Endothelial cell of umbilical vein (primary cell): Measurements from ENCODE around the gene INTS11. TPM values are rescaled to one million over a fixed set of nuclear protein-coding genes. Genes with fewer than 3 reads are reported as not detected.

Source experiments
- BruUV-seq: library from RNA; stranded (reverse); fragments of 400-500 nt; replicated peaks from 2 replicates; lab custom pipeline; 2021; lab: Mats Ljungman, UMichigan
- CTCF ChIA-PET: fragments of 300-600, 350-600 bp; sonication (Branson Sonifier 250); formaldehyde crosslinking; loops from one replicate; lab custom pipeline; 2021; ENCODE audit warnings: antibody characterized with exemption, inconsistent platforms; lab: Charles Lee
- POLR2A ChIA-PET: fragments of 300-600, 350-600 bp; sonication (Branson Sonifier 250); formaldehyde crosslinking; loops from one replicate; lab custom pipeline; 2021; ENCODE audit warnings: antibody characterized with exemption, inconsistent platforms; lab: Charles Lee
- DNase-seq: peaks from one replicate; pipeline ENCODE4 v3.0.0-alpha.2; 2011; ENCODE audit warnings: low read depth, low spot score
- FAIRE-seq: peaks from 2 replicates; lab custom pipeline; 2011; peaks lifted over from hg19 to GRCh38; lab: Jason Lieb, UNC
- H2AFZ ChIP-seq: 2 replicates; pipeline ENCODE4 v1.6.0; 2012; ENCODE audit warnings: low read depth, low read length, control low read depth, inconsistent platforms
- H3K27ac ChIP-seq: 2 replicates; pipeline ENCODE4 v1.5.1; 2011; ENCODE audit warnings: low read depth, mild to moderate bottlenecking, control low read depth, low read length, moderate library complexity; ENCODE audit not compliant: insufficient read depth
- H3K27me3 ChIP-seq, 2 experiments: 2 replicates each; pipeline versions ENCODE4 v1.6.0 to v1.6.1; 2011; ENCODE audit warnings: low read length in 2 of 2, mixed read lengths in 1 of 2; ENCODE audit not compliant: control insufficient read depth in 2 of 2, insufficient read depth in 2 of 2
- H3K36me3 ChIP-seq, 2 experiments: 2 replicates in 1 of 2; 3 replicates in 1 of 2; pipeline ENCODE4 v1.5.1; 2011; ENCODE audit warnings: low read length in 2 of 2, mild to moderate bottlenecking in 1 of 2, moderate library complexity in 1 of 2; ENCODE audit not compliant: control insufficient read depth in 2 of 2, insufficient read depth in 2 of 2; ENCODE audit errors: extremely low read depth in 1 of 2
- H3K4me1 ChIP-seq: 3 replicates; pipeline ENCODE4 v1.5.1; 2011; ENCODE audit warnings: mild to moderate bottlenecking, low read length; ENCODE audit not compliant: control insufficient read depth, insufficient read depth; ENCODE audit errors: extremely low read depth
- H3K4me2 ChIP-seq: 2 replicates; pipeline ENCODE4 v1.6.1; 2011; ENCODE audit warnings: low read length, control low read depth, mixed read lengths; ENCODE audit not compliant: insufficient read depth
- H3K4me3 ChIP-seq, 3 experiments: fragments of 200-600 bp in 1 of 3; sonication (generic), shearing (Covaris generic) in 1 of 3; replicated peaks in 1 of 3; 2 replicates each; pipeline ENCODE4 v1.5.1; 2011 to 2016; ENCODE audit warnings: control low read depth in 3 of 3, low read length in 3 of 3, mild to moderate bottlenecking in 2 of 3, inconsistent platforms in 1 of 3, low read depth in 1 of 3, moderate library complexity in 1 of 3; ENCODE audit not compliant: insufficient read depth in 1 of 3
- H3K79me2 ChIP-seq: 2 replicates; pipeline ENCODE4 v1.6.0; 2012; ENCODE audit warnings: low read length, inconsistent platforms; ENCODE audit not compliant: control insufficient read depth, insufficient read depth
- H3K9ac ChIP-seq: replicated peaks from 2 replicates; pipeline ENCODE3; 2011; ENCODE audit warnings: low read length, control low read depth; ENCODE audit not compliant: insufficient read depth; ENCODE audit errors: extremely low read depth
- H3K9me1 ChIP-seq: replicated peaks from 3 replicates; pipeline ENCODE4 v1.6.0; 2011; ENCODE audit warnings: mild to moderate bottlenecking, low read length; ENCODE audit not compliant: control insufficient read depth, insufficient read depth; ENCODE audit errors: extremely low read depth
- H3K9me3 ChIP-seq: replicated peaks from 2 replicates; pipeline ENCODE4 v1.5.1; 2012; ENCODE audit warnings: low read length, inconsistent platforms; ENCODE audit not compliant: control insufficient read depth, insufficient read depth
- H4K20me1 ChIP-seq: replicated peaks from 2 replicates; pipeline ENCODE3; 2011; ENCODE audit warnings: mild to moderate bottlenecking, low read length; ENCODE audit not compliant: control insufficient read depth, insufficient read depth; ENCODE audit errors: extremely low read depth
- CTCF ChIP-seq, 2 donors: IDR thresholded peaks; 1 replicate in 1 of 2; 2 replicates in 1 of 2; pipeline ENCODE4 v1.5.1; 2011; ENCODE audit warnings: low read length in 2 of 2, mild to moderate bottlenecking in 2 of 2, moderate library complexity in 2 of 2, control low read depth in 1 of 2, inconsistent platforms in 1 of 2, low read depth in 1 of 2; ENCODE audit not compliant: insufficient read depth in 1 of 2; ENCODE audit errors: extremely low read depth in 1 of 2
- FOS ChIP-seq: IDR thresholded peaks from 2 replicates; pipeline ENCODE4 v1.6.1; 2011; ENCODE audit warnings: mild to moderate bottlenecking, low read length, moderate library complexity, borderline replicate concordance; ENCODE audit not compliant: insufficient read depth
- GATA2 ChIP-seq: IDR thresholded peaks from 2 replicates; pipeline ENCODE4 v1.7.0; 2011; ENCODE audit warnings: low read depth, mild to moderate bottlenecking, moderate library complexity, mixed read lengths, low read length; ENCODE audit not compliant: insufficient read length, insufficient read depth
- JUN ChIP-seq: IDR thresholded peaks from 2 replicates; pipeline ENCODE4 v1.6.1; 2011; ENCODE audit warnings: borderline replicate concordance, low read depth; ENCODE audit not compliant: insufficient read length, insufficient read depth
- MAX ChIP-seq: IDR thresholded peaks from 2 replicates; pipeline ENCODE4 v1.6.1; 2011; ENCODE audit not compliant: insufficient read depth, insufficient read length
- POLR2A ChIP-seq: IDR thresholded peaks from 2 replicates; pipeline ENCODE4 v1.6.1; 2012; ENCODE audit warnings: low read depth, mild to moderate bottlenecking, control low read depth, low read length
- POLR2AphosphoS5 ChIP-seq: IDR thresholded peaks from 2 replicates; pipeline ENCODE4 v1.6.1; 2012; ENCODE audit warnings: low read depth, mild to moderate bottlenecking, control low read depth, low read length, moderate library complexity; ENCODE audit not compliant: insufficient read depth
- dilution Hi-C: fragments of 300-500 bp; cut with MboI; formaldehyde crosslinking; loops from one replicate; pipeline ENCODE4 v1.15.0; 2019; ENCODE audit warnings: low sequenced_read_pairs; ENCODE audit not compliant: extremely low pct_ligation_motif_present
- intact Hi-C: fragments of 100-400 bp; cut with micrococcal nuclease; formaldehyde crosslinking; loops from one replicate; pipeline ENCODE4 v1.10.0; 2022
- polyA plus RNA-seq, 4 experiments: library from polyadenylated mRNA; depleted of rRNA in 3 of 4; stranded (reverse) in 3 of 4; unstranded in 1 of 4; fragments of >200 nt; gene quantifications; 2 replicates each; pipeline versions ENCODE4 v1.2.1 to v1.2.3, GENCODE V29; 2011 to 2012; ENCODE audit warnings: missing spikeins in 1 of 4
- total RNA-seq: library from RNA; stranded (reverse); gene quantifications from 2 replicates; pipeline ENCODE4 v1.2.3, GENCODE V29; 2021

Gene INTS11
- total and polyA plus RNA-seq, 2 donors (not counting 3 experiments of a cell fraction or from before 2014, with no cell fraction given): 132 to 222 TPM

GRCh38 chr1:1336446-1336845 is 12.0 kb upstream of the INTS11 start:
- DNase-seq: no peak
- no peak for FAIRE-seq
- Histone ChIP-seq H4K20me1 (no peaks in the 10 kb centered on the region), H3K4me3 (no peak overlapping the region), H3K27me3 (no peaks in the 10 kb centered on the region), H3K4me2 (no peak overlapping the region), H3K27ac (no peak overlapping the region), H3K9me1 (no peaks in the 10 kb centered on the region), H3K36me3 (peaks cover 0 to 14% of the 10 kb centered on the region in 2 experiments), H3K4me1 (no peaks in the 10 kb centered on the region), H3K79me2 (no peaks in the 10 kb centered on the region), H3K9me3 (no peaks in the 10 kb centered on the region), H2AFZ (no peak overlapping the region), H3K9ac (no peak overlapping the region)
- no peak for TF ChIP-seq CTCF (IDR thresholded peaks at IDR 0.05; ENCODE audit: extremely low read depth in 1 of 2, insufficient read depth in 1 of 2, low read depth in 1 of 2, low read length in 2 of 2)
- TF ChIP-seq FOS: no peak
- TF ChIP-seq POLR2A: no peak
- TF ChIP-seq POLR2AphosphoS5: no peak
- no peak for TF ChIP-seq JUN
- no peak for TF ChIP-seq GATA2
- TF ChIP-seq MAX: no peak
- ChIA-PET CTCF (interaction anchor here (1.7 kb wide), 1 partner anchor 11 kb away, joined by 4 read pairs; no protein-coding TSS in a partner anchor), POLR2A (no interaction called here)
- BruUV-seq: no TSS peak
- dilution Hi-C loops (no loop called here), intact Hi-C loops (no loop called here)
